ENCODE data around the gene C1QTNF7. TPM values are rescaled to one million over a fixed set of nuclear protein-coding genes. Genes with fewer than 3 reads are reported as not detected.

The C1QTNF7 gene
- total RNA-seq, 1 experiment from 2014 or later, result 0.21 TPM

DNA sequence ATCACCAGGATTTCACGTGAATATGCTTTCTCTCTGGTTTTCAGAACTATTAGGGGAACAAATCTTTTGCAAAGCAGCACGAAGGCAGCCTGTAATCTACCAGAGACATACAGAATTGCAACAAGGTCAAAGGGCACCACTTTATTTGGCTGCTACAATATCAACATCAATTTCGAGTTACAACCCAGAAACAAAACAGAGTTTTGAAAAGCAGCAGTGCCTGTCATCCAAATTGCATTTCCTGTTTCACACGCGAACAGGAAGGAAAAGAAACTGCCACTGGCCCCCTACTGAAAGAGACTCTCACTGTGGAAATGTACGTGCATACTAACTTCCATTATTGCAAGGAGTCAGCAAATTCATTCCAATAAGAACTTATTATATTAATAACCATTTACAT lies 17.1 kb upstream of the C1QTNF7 start:
- intact Hi-C loops (cut with micrococcal nuclease; ENCODE audit: unreplicated experiment), result no loop called here
- H3K4me1 ChIP-seq (ENCODE audit: insufficient read depth, low read length, poor library complexity, severe bottlenecking), result peaks cover 69% of the 10 kb centered on the region
- H3K36me3 ChIP-seq (ENCODE audit: insufficient read depth, low read length, poor library complexity, severe bottlenecking), result no peaks in the 10 kb centered on the region
- no TSS peak for BruUV-seq (replicated peaks)
- CTCF ChIA-PET, result no interaction called here
- H3K4me3 ChIP-seq (ENCODE audit: low read depth, low read length, poor library complexity, severe bottlenecking), result peak overlapping the region; percentile 11
- POLR2A ChIA-PET (ENCODE audit: low non-redundant PET), result no interaction called here
- DNase-seq (ENCODE audit: low spot score), result peak; percentile 96
- H3K27me3 ChIP-seq (replicated peaks; ENCODE audit: insufficient read depth, low read depth, low read length, poor library complexity), result no peaks in the 10 kb centered on the region
- no peaks in the 10 kb centered on the region for H3K9me3 ChIP-seq (ENCODE audit: low read depth, low read length, poor library complexity, severe bottlenecking)
- TF ChIP-seq EZH2 (IDR thresholded peaks at IDR 0.05; ENCODE audit: borderline replicate concordance, low read depth, low read length, poor library complexity, severe bottlenecking), result no peak
- TF ChIP-seq, protein P1, sequence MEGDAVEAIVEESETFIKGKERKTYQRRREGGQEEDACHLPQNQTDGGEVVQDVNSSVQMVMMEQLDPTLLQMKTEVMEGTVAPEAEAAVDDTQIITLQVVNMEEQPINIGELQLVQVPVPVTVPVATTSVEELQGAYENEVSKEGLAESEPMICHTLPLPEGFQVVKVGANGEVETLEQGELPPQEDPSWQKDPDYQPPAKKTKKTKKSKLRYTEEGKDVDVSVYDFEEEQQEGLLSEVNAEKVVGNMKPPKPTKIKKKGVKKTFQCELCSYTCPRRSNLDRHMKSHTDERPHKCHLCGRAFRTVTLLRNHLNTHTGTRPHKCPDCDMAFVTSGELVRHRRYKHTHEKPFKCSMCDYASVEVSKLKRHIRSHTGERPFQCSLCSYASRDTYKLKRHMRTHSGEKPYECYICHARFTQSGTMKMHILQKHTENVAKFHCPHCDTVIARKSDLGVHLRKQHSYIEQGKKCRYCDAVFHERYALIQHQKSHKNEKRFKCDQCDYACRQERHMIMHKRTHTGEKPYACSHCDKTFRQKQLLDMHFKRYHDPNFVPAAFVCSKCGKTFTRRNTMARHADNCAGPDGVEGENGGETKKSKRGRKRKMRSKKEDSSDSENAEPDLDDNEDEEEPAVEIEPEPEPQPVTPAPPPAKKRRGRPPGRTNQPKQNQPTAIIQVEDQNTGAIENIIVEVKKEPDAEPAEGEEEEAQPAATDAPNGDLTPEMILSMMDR (conservative IDR thresholded peaks at IDR 0.05; ENCODE audit: low read depth, low read length), result no peak
- peak overlapping the region; percentile 73 for H3K27ac ChIP-seq (ENCODE audit: low read depth, low read length, poor library complexity, severe bottlenecking)

DNA sequence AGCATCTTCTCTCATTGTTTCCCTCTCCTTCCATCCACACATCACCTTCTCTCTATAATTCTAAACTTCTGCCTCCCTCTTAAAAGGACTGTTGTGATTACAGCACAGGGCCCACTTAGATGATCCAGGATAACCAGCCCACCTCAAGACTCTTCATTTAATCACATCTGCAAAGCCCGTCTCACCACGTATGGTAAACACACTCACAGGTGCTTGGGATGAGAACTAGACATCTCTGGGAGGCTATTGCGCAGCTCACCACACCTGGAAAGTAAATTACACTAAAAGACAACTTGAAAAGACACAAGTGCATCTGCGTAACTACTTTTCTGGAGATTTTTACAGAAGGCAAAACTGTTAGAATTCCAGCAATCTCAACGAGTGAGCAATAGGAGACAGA lies 15.4 kb upstream of the C1QTNF7 start:
- intact Hi-C loops (cut with micrococcal nuclease; ENCODE audit: unreplicated experiment), result no loop called here
- H3K4me1 ChIP-seq (ENCODE audit: insufficient read depth, low read length, poor library complexity, severe bottlenecking), result peaks cover 56% of the 10 kb centered on the region
- POLR2A ChIA-PET (ENCODE audit: low non-redundant PET), result no interaction called here
- no peak overlapping the region for H3K27ac ChIP-seq (ENCODE audit: low read depth, low read length, poor library complexity, severe bottlenecking)
- no peaks in the 10 kb centered on the region for H3K9me3 ChIP-seq (ENCODE audit: low read depth, low read length, poor library complexity, severe bottlenecking)
- no peaks in the 10 kb centered on the region for H3K27me3 ChIP-seq (replicated peaks; ENCODE audit: insufficient read depth, low read depth, low read length, poor library complexity)
- BruUV-seq (replicated peaks), result no TSS peak
- H3K36me3 ChIP-seq (ENCODE audit: insufficient read depth, low read length, poor library complexity, severe bottlenecking), result no peaks in the 10 kb centered on the region
- no peak overlapping the region for H3K4me3 ChIP-seq (ENCODE audit: low read depth, low read length, poor library complexity, severe bottlenecking)
- DNase-seq (ENCODE audit: low spot score), result no peak
- CTCF ChIA-PET, result no interaction called here
- no peak for TF ChIP-seq EZH2 (IDR thresholded peaks at IDR 0.05; ENCODE audit: borderline replicate concordance, low read depth, low read length, poor library complexity, severe bottlenecking)

DNA sequence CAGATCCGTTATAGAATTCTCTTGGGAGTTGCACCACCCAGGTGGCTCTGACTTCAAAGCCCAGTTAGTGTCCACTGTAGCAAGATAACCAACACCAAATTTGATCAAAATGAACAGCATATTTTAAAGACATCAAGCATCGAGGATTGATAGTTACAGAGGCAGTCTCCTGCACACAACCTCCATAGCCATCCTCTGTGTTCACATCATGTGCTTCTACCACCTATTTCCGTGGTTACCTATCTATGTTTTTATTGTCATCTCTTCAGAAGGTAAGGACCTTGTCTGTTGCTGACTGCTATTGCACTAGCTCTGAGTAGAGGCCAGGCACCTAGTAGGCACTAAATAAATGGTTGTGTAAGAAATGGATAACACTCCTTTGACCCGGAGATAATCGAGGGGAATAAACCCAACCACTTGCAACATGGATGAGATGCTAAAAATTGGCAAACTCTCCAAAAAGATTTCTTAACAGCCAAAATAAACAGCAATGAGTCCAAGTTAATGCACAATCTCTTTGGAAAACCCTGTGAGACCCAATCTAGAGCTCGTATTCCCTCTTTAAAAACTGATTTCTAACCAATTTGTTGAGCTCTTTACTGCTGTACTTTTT lies 14.7 kb upstream of the C1QTNF7 start:
- intact Hi-C loops (cut with micrococcal nuclease; ENCODE audit: unreplicated experiment), result no loop called here
- no TSS peak for BruUV-seq (replicated peaks)
- CTCF ChIA-PET, result no interaction called here

DNA sequence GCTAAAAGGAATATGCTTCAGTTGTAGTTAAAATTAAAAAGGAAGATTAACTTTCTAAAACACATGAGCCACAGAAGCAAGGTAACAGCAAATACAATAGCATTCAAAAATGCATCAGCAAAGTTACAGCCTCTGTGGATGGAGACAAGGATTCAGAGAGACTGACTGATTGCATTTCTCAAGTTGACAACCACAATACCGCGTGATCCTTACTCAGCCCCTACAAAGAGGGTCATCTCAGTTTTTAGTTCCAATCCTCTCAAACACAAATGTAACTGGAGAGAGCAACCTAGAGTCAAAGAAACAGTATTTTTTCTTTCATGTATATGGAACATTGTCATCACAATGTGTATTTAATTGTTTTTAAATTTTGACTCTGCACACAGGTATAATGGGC lies 14.2 kb upstream of the C1QTNF7 start:
- BruUV-seq (replicated peaks), result no TSS peak
- Histone ChIP-seq H3K4me1 (ENCODE audit: insufficient read depth, low read length, poor library complexity, severe bottlenecking) (peaks cover 53% of the 10 kb centered on the region), H3K9me3 (ENCODE audit: low read depth, low read length, poor library complexity, severe bottlenecking) (no peaks in the 10 kb centered on the region)

More for the DNA sequence above, 14.7 kb upstream of the C1QTNF7 start:
- Histone ChIP-seq H3K36me3 (ENCODE audit: insufficient read depth, low read length, poor library complexity, severe bottlenecking) (no peaks in the 10 kb centered on the region), H3K4me1 (ENCODE audit: insufficient read depth, low read length, poor library complexity, severe bottlenecking) (peaks cover 56% of the 10 kb centered on the region), H3K9me3 (ENCODE audit: low read depth, low read length, poor library complexity, severe bottlenecking) (no peaks in the 10 kb centered on the region), H3K27me3 (replicated peaks; ENCODE audit: insufficient read depth, low read depth, low read length, poor library complexity) (no peaks in the 10 kb centered on the region), H3K4me3 (ENCODE audit: low read depth, low read length, poor library complexity, severe bottlenecking) (no peak overlapping the region), H3K27ac (ENCODE audit: low read depth, low read length, poor library complexity, severe bottlenecking) (no peak overlapping the region)
- POLR2A ChIA-PET (ENCODE audit: low non-redundant PET), result no interaction called here
- TF ChIP-seq EZH2 (IDR thresholded peaks at IDR 0.05; ENCODE audit: borderline replicate concordance, low read depth, low read length, poor library complexity, severe bottlenecking), result no peak
- no peak for DNase-seq (ENCODE audit: low spot score)

More for the DNA sequence above, 14.2 kb upstream of the C1QTNF7 start:
- intact Hi-C loops (cut with micrococcal nuclease; ENCODE audit: unreplicated experiment), result no loop called here
- no peak for TF ChIP-seq EZH2 (IDR thresholded peaks at IDR 0.05; ENCODE audit: borderline replicate concordance, low read depth, low read length, poor library complexity, severe bottlenecking)
- TF ChIP-seq, protein P1 (conservative IDR thresholded peaks at IDR 0.05; ENCODE audit: low read depth, low read length), result no peak
- ChIA-PET POLR2A (ENCODE audit: low non-redundant PET) (no interaction called here), CTCF (no interaction called here)
- H3K27ac ChIP-seq (ENCODE audit: low read depth, low read length, poor library complexity, severe bottlenecking), result no peak overlapping the region
- H3K27me3 ChIP-seq (replicated peaks; ENCODE audit: insufficient read depth, low read depth, low read length, poor library complexity), result no peaks in the 10 kb centered on the region
- no peak for DNase-seq (ENCODE audit: low spot score)
- no peak overlapping the region for H3K4me3 ChIP-seq (ENCODE audit: low read depth, low read length, poor library complexity, severe bottlenecking)
- no peaks in the 10 kb centered on the region for H3K36me3 ChIP-seq (ENCODE audit: insufficient read depth, low read length, poor library complexity, severe bottlenecking)

Data from A673 (cell line).